OCI-M1 (cell line): ENCODE results near the gene ASB1.

Experiments used
- DNase-seq: peaks from one replicate; lab custom pipeline; 2025; lab: John Stamatoyannopoulos, UW

The ASB1 gene

GRCh38 chr2:238445409-238446190 is 18.9 kb downstream of the ASB1 start:
- no peak for DNase-seq

DNA sequence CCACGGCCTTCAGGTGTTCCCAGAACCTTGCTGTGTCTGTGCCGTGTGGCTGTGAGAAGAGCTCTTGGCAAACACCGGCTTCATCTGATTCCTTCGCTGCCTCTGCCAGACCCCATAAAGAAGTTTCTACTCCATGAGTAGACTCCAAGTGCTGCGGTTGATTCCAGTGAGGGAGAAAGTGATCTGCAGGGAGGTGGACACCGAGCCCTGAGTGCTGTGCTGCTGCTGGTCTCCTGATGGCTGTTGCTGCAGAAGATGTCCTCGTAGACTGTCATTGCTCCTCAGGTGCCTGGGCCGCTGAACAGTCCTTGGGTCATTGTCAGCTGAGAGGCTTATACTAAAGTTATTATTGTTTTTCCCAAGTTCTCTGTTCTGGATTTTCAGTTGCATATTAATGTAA is 19.6 kb downstream of the ASB1 start:
- no peak for DNase-seq

GRCh38 chr2:238448031-238448955 is 21.6 kb downstream of the ASB1 start:
- no peak for DNase-seq

DNA sequence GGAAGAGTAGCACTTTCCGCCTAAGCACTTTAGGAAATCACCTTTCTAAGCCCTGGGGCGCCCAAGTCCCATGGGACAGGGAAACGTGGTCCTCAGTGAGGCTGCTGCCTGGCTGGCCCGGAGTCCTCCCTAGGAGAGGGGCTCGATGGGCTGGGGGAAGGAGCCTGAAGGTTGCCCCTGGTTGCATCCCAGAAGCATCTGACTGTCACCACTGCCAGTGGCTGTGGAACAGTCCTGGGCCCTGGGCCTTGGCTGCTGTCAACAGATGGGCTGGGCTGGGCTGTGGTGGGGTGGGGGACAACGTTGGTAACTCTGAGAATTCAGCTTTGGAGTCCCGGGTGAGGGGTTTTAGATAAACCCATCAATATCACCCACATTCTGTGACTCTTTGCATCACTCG is 22.5 kb downstream of the ASB1 start:
- DNase-seq: no peak

GRCh38 chr2:238449909-238450417 is 23.2 kb downstream of the ASB1 start:
- DNase-seq: no peak

GRCh38 chr2:238450440-238450861 is 23.7 kb downstream of the ASB1 start:
- DNase-seq: no peak

- DNase-seq: no peak
These were observed 27.1 kb downstream of the ASB1 start for GRCh38 chr2:238453842-238454241.

DNA sequence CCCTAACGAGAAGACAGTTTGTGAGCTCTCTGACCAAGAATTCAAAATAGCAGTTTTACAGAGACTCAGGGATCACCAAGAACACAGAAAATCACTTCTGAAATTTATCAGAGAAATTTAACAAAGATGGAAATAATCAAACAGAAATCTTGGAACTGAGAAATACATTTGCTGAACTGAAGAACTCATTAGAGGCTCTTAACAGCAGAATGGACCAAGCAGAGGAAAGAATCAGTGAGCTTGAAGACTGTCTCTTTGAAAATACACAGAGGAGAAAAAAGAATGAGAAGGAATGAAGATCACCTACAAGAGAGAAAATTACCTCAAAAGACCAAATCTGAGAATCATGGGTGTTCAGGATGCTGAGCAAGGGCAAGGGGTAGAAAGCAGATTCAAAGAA is 29.7 kb downstream of the ASB1 start:
- peak; percentile 7 for DNase-seq

DNA sequence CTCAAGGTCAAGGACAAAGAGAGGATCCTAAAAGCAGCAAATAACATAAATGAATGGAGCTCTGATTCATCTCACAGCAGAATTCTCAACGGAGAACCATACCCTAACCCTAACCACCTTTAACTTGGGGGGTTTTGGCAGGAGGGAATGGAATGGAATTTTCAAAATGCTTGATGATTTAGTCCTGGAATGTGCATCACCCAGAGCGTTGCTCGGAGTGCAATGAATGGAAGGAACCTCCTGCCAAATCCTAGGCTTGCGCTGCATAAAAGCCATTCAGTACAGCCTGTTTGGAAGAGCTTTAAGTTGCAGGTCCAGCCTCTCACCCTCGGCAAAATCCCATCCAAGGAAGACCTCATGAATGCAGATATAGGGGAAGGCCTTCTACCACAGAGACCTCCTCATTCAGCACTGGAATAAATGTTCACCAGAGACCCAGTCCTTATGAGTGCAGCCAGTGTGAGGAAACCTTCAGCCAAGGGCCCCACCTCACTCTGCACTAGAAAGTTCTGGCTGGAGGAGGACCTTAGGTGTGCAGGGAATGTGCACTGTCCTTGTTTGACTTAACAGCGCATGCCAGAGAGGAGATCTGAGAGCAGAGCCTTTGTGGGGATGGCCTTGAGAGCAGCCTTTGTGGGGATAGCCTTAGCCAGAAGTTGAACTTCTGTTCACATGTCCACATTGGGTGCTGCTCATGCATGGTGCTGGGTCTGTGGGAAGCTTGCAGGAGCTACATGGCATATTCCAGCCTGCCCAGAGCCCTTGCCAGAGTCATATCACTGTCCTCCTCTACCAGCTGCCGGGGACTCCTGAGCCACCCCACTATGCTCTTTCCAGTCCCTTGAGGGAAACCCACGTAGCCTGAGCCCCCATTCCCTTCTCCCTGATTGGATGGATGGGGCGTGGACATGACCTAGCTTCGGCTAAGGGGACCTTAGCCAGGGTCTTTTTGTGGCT is 30.5 kb downstream of the ASB1 start:
- no peak for DNase-seq

DNA sequence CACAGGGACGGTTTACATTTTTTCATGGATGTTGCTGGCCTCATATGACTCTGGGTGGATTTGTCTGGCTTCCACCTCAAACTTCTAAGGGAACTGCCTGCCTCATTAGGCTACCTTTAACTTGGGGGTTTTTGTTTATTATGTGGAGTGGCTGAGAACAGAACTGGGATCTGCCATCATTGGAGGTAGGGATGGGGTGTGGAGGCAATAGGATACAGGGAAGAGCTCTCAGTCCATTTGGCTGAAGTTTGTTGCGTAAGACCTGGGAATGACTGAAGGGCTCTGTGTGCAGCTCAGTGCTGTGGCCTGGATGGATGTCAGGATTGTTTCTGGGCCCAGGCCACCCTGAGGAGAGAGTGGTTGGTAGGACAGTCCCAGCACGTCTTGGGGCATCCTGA is 31.2 kb downstream of the ASB1 start:
- no peak for DNase-seq

GRCh38 chr2:238458651-238459050 is 31.9 kb downstream of the ASB1 start:
- no peak for DNase-seq

DNA sequence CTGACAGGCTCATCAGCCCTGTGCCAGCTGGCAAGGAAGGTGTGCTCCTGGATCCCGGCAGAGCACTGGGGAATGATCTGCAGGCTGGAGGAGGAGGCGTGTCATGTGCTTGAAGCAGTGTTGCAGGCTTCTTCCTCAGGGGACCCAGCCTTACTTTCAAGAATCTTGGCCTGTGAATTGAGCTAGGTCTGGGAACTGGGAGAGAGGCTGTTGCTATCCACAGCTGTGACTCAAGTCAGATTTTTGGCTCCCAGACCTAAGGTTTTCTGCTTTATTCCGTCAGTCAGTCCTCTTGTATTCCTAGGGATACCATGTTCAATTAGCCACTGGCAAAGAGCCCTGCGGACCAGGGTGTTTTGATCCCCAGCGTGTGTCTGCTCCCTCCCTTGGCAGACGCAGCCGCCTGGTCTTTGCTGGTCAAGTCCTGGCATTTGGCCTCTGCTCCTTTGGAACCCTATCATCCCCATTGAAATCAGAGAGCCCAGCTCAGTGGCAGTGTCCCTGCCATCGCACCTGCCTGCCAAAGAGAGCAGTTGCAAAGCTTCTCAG is 32.4 kb downstream of the ASB1 start:
- DNase-seq: no peak

DNA sequence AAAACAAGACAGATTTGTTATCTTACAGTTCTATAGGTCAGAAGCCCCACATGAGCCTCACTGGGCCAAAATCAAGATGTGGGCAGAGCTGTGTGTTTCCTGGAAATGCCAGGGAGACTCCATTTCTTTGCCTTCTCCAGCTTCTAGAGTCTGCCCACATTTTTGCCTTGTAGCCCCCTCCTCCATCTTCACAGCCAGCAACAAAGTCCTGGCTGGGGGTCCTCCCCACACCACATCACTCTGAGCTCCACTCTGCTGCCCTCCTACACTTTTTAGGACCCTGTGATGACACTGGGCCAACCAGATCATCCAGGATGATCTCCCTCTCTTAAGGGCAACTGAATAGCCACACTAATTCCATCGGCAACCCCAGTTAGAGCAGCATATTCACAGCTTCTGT is 34.3 kb downstream of the ASB1 start:
- DNase-seq: no peak

GRCh38 chr2:238461491-238461890 is 34.8 kb downstream of the ASB1 start:
- no peak for DNase-seq

GRCh38 chr2:238461916-238462315 is 35.2 kb downstream of the ASB1 start:
- DNase-seq: no peak

GRCh38 chr2:238462782-238463396 is 36.2 kb downstream of the ASB1 start:
- peak; percentile 74 for DNase-seq

DNA sequence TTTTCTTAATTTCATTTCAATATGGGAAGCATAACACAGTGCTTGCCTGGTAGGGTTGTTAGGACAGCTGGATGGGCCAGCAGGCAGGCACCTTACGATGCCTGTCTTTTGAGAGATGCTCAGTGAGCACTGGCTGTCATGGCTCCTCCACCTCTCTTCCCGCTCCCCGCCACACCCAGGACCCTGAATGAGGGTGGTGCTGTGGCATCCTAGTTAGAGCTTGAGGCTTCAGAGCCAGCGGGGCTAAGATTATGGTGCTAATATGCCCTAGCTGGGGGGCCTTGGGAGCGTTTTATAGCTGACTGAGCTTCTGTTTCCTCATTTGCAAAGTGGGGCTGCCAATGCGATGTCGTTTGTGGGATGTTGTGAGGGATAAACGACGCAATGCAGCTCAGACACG is 37.7 kb downstream of the ASB1 start:
- DNase-seq: no peak

DNA sequence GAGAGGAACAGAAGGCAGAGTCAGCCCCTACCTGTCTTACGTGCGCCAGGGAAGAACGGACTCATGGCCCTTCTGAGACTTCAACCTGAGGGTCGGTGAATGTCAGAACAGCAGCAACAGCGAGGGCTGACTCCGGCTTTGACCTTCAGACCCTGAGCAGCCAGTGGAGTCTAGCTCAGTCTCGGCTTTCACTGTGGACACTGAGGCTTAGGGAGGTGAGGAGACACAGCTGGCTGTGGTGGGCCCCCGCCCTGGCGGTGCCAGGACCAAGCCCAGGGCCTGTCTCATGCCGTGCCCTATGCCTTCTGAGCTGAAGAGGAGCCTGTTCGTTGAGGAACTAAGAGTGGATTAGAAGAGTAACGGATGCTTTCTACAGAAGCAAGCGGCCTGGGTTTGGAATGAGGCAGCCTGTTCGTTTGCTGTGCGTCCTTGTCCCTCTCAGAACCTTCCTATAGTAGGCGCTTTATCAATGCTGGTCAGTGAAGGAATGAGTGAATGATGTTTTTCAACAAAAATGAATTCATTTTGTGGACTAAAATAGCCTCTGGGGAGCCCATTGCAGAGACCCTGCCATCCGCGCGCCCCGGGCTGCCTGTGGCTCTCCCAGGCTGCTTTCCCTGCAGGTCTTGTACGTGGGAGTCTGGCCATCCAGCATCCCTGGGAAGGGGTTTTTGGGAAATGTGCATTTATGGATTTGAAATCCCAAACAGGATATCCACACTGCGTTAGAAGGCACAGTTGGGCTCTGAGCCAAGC is 38.9 kb downstream of the ASB1 start:
- DNase-seq: no peak

GRCh38 chr2:238466243-238466756 is 39.6 kb downstream of the ASB1 start:
- no peak for DNase-seq

DNA sequence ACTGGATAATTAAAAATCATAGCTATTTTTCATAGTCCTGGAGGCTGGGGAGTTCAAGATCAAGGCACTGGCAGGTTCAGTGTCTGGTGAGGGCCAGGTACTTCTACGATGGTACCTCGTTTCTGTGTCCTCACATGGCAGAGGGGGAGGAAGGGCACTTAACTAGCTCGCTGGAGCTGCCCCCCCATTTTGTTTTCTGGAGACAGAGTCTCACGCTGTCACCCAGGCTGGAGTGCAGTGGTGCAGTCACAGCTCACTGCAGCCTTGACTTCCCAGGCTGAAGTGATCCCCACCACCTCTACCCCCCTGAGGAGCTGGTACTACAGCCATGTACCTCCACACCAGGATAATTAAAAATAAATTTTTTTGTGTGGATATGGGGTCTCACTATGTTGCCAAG is 40.3 kb downstream of the ASB1 start:
- no peak for DNase-seq
